Measurements from ENCODE around the gene EFNA5.

The EFNA5 gene

DNA sequence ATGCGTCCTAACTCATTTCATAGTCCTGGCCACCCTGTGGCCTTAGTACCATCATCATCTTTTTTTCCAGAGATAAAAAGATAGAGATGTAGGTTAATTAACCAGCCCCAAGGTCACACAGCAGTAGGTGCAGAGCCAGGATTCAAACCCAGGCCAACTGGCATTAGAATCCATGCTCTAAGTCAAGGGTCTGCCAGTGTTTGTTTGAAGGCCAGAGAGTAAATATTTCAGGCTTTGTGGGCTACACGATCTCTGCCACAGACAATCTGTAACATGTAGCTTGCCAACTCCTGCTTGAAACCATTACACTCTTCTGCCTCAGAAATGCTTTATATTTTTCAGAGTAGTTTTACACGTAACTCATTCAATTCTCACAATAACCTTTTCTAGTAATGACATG is 119.6 kb downstream of the EFNA5 start:
- WGBS (ENCODE audit: extremely low coverage, insufficient coverage, low lambda C conversion rate): no CpG with 5 or more reads among the region's 3 CpGs
- no peak overlapping the region for H3K4ac ChIP-seq (ENCODE audit: low read depth, low read length)
- H3K23ac ChIP-seq (ENCODE audit: low read length): no peak overlapping the region
- peaks cover 17% of the 10 kb centered on the region for H3K79me2 ChIP-seq (ENCODE audit: control insufficient read depth, insufficient read depth, low read length)
- no peak overlapping the region for H2BK15ac ChIP-seq (replicated peaks; ENCODE audit: low read depth)
- peaks cover 22% of the 10 kb centered on the region for H3K79me1 ChIP-seq (ENCODE audit: low read length)
- no peak overlapping the region for H2AK5ac ChIP-seq (ENCODE audit: low read length)
- no peak overlapping the region for H3K56ac ChIP-seq (ENCODE audit: low read length)
- no peak for DNase-seq
- H3K4me3 ChIP-seq (ENCODE audit: low read length): no peak overlapping the region
- H2BK5ac ChIP-seq (ENCODE audit: low read length): no peak overlapping the region
- H3K27me3 ChIP-seq (ENCODE audit: insufficient read depth, low read length, poor library complexity): no peaks in the 10 kb centered on the region
- no peaks in the 10 kb centered on the region for H3K36me3 ChIP-seq (ENCODE audit: control insufficient read depth, insufficient read depth, low read length)
- no peak overlapping the region for H3K4me2 ChIP-seq (ENCODE audit: low read length)
- H2BK120ac ChIP-seq (ENCODE audit: low read depth, low read length): no peak overlapping the region
- no peak overlapping the region for H3K9ac ChIP-seq (ENCODE audit: low read length)
- no peak overlapping the region for H4K5ac ChIP-seq (ENCODE audit: low read length)
- H4K8ac ChIP-seq (ENCODE audit: low read depth, low read length): no peak overlapping the region
- H3K27ac ChIP-seq (ENCODE audit: low read depth, low read length): no peak overlapping the region
- no peaks in the 10 kb centered on the region for H3K4me1 ChIP-seq (ENCODE audit: control insufficient read depth, low read depth, low read length)
- H3K18ac ChIP-seq (ENCODE audit: low read length): no peak overlapping the region

DNA sequence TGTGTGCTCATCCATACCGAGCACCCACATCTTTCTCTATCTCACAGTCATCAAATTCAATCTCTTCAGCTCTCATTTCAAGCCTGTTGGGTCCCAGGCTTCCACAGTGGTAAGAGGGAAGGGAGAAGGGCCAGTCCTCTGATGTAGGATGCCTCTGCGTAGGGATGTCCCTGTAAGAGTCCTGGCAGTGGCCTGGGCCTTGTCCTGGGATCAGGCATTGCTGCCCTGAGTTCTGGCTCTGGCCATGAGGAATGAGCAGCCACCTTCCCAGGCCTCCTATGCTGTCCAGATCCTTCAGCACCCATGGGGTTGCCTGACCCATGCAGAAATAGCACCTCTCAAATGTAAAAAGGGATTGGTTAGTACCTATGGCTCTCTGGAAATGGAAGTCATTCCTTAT is 121.2 kb downstream of the EFNA5 start:
- no peak overlapping the region for H2BK5ac ChIP-seq (ENCODE audit: low read length)
- no peaks in the 10 kb centered on the region for H3K36me3 ChIP-seq (ENCODE audit: control insufficient read depth, insufficient read depth, low read length)
- WGBS (ENCODE audit: extremely low coverage, insufficient coverage, low lambda C conversion rate): no CpG with 5 or more reads among the region's 2 CpGs
- no peak overlapping the region for H3K4me2 ChIP-seq (ENCODE audit: low read length)
- peaks cover 15% of the 10 kb centered on the region for H3K79me1 ChIP-seq (ENCODE audit: low read length)
- DNase-seq: no peak
- H3K9ac ChIP-seq (ENCODE audit: low read length): no peak overlapping the region
- no peak overlapping the region for H2BK15ac ChIP-seq (replicated peaks; ENCODE audit: low read depth)
- no peaks in the 10 kb centered on the region for H3K4me1 ChIP-seq (ENCODE audit: control insufficient read depth, low read depth, low read length)
- H4K5ac ChIP-seq (ENCODE audit: low read length): no peak overlapping the region
- no peak overlapping the region for H3K4ac ChIP-seq (ENCODE audit: low read depth, low read length)
- H3K56ac ChIP-seq (ENCODE audit: low read length): no peak overlapping the region
- peaks cover 11% of the 10 kb centered on the region for H3K79me2 ChIP-seq (ENCODE audit: control insufficient read depth, insufficient read depth, low read length)
- H2BK120ac ChIP-seq (ENCODE audit: low read depth, low read length): no peak overlapping the region
- H3K27ac ChIP-seq (ENCODE audit: low read depth, low read length): no peak overlapping the region
- H3K4me3 ChIP-seq (ENCODE audit: low read length): no peak overlapping the region
- no peaks in the 10 kb centered on the region for H3K27me3 ChIP-seq (ENCODE audit: insufficient read depth, low read length, poor library complexity)
- H2AK5ac ChIP-seq (ENCODE audit: low read length): no peak overlapping the region
- H3K18ac ChIP-seq (ENCODE audit: low read length): no peak overlapping the region
- no peak overlapping the region for H3K23ac ChIP-seq (ENCODE audit: low read length)
- H4K8ac ChIP-seq (ENCODE audit: low read depth, low read length): no peak overlapping the region

DNA sequence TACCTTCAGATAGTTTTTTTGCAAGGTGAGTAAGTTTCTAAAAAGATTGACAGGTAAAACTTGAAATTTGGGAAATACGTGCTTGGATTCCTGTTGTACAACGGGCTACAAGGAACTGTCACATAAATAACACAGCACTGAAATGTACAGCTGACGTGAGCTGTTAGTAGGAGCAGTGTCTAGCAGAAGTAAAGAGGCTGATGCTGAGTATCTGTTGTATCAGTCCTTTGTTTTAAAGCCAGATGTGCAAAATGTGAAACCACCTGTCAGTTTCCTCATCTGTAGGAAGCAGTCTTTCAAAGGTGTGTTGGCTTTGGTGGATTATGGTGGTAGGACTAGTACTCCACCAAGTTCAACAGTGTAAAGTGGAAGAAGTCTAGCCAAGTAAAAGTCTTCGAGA is 122.3 kb downstream of the EFNA5 start:
- Histone ChIP-seq H2BK120ac (ENCODE audit: low read depth, low read length) (no peak overlapping the region), H3K79me2 (ENCODE audit: control insufficient read depth, insufficient read depth, low read length) (peaks cover 11% of the 10 kb centered on the region), H3K23ac (ENCODE audit: low read length) (no peak overlapping the region), H3K79me1 (ENCODE audit: low read length) (peaks cover 15% of the 10 kb centered on the region), H3K4me2 (ENCODE audit: low read length) (no peak overlapping the region), H4K8ac (ENCODE audit: low read depth, low read length) (no peak overlapping the region), H3K4ac (ENCODE audit: low read depth, low read length) (no peak overlapping the region), H3K56ac (ENCODE audit: low read length) (no peak overlapping the region), H3K4me1 (ENCODE audit: control insufficient read depth, low read depth, low read length) (no peaks in the 10 kb centered on the region), H4K5ac (ENCODE audit: low read length) (no peak overlapping the region), H3K18ac (ENCODE audit: low read length) (no peak overlapping the region), H2BK15ac (replicated peaks; ENCODE audit: low read depth) (no peak overlapping the region), H3K27ac (ENCODE audit: low read depth, low read length) (no peak overlapping the region), H3K36me3 (ENCODE audit: control insufficient read depth, insufficient read depth, low read length) (no peaks in the 10 kb centered on the region), H3K27me3 (ENCODE audit: insufficient read depth, low read length, poor library complexity) (no peaks in the 10 kb centered on the region), H2AK5ac (ENCODE audit: low read length) (no peak overlapping the region), H3K9ac (ENCODE audit: low read length) (no peak overlapping the region), H2BK5ac (ENCODE audit: low read length) (no peak overlapping the region), H3K4me3 (ENCODE audit: low read length) (no peak overlapping the region)
- no peak for DNase-seq
- WGBS (ENCODE audit: extremely low coverage, insufficient coverage, low lambda C conversion rate): no CpG with 5 or more reads among the region's 4 CpGs

DNA sequence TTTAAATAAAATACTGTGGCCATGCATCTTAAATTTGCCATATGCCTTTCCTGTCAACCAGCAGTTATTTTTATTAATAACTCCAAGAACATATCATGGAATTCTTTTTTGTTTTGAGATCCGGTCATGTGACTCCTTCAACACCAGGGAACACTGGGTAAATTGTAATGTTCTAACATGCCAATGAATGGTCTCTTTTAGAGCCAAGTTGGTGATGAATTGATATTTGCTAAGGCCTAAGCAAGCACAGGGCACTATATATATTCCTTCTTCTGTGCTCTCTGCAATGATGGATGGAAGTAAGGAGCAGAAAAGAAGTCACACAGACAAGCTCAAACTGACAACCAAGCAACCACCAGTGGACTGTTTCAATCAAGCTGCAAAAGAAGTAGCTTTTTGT is 124.0 kb downstream of the EFNA5 start:
- WGBS (ENCODE audit: extremely low coverage, insufficient coverage, low lambda C conversion rate): no CpG with 5 or more reads among the region's 1 CpG
- Histone ChIP-seq H3K4me1 (ENCODE audit: control insufficient read depth, low read depth, low read length) (no peaks in the 10 kb centered on the region), H3K79me1 (ENCODE audit: low read length) (peaks cover 15% of the 10 kb centered on the region), H3K4ac (ENCODE audit: low read depth, low read length) (no peak overlapping the region), H3K4me3 (ENCODE audit: low read length) (no peak overlapping the region), H3K27me3 (ENCODE audit: insufficient read depth, low read length, poor library complexity) (no peaks in the 10 kb centered on the region), H2BK15ac (replicated peaks; ENCODE audit: low read depth) (no peak overlapping the region), H3K9ac (ENCODE audit: low read length) (no peak overlapping the region), H2AK5ac (ENCODE audit: low read length) (no peak overlapping the region), H4K5ac (ENCODE audit: low read length) (no peak overlapping the region), H3K23ac (ENCODE audit: low read length) (no peak overlapping the region), H3K4me2 (ENCODE audit: low read length) (no peak overlapping the region), H3K79me2 (ENCODE audit: control insufficient read depth, insufficient read depth, low read length) (peaks cover 8% of the 10 kb centered on the region), H2BK5ac (ENCODE audit: low read length) (no peak overlapping the region), H3K36me3 (ENCODE audit: control insufficient read depth, insufficient read depth, low read length) (no peaks in the 10 kb centered on the region), H3K18ac (ENCODE audit: low read length) (no peak overlapping the region), H2BK120ac (ENCODE audit: low read depth, low read length) (no peak overlapping the region), H3K56ac (ENCODE audit: low read length) (no peak overlapping the region), H3K27ac (ENCODE audit: low read depth, low read length) (no peak overlapping the region), H4K8ac (ENCODE audit: low read depth, low read length) (no peak overlapping the region)
- no peak for DNase-seq

DNA sequence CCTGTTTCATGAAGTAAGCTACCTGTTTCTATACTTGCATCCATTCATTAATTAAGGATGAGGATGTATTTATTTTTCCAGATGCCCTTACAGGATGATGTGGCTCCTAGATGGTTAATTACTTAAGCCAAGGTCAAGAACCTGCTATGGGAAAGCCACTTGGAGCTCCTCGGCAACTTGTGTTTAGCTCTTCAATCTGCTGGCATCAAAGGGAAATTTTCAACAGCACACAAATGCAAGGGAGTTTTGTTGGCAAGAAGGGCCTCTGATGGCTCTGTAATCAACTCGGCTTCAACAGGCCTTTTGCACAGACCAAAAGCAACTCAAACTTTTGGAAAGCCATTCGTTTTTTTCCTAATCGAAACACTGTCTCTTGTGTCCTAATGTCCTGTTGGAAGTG is 125.3 kb downstream of the EFNA5 start:
- H2BK15ac ChIP-seq (replicated peaks; ENCODE audit: low read depth): no peak overlapping the region

DNA sequence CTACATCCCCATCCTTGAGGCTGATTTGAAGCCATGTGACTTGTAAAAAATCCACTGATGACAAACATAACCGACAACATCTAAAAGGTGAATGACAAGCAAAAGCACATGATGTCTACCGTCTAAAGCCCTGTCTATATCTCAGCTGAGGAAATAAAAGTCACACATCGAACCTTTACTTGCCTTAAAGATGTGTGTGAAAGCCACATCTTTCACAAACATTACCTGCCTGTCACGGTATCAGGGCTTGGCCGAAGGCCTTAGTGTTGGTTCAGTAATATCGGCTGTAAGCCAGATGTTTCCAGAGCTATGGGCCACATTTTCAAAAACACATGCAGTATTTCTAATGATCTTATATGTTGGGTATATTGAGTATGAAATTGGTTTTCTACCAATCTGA is 125.8 kb downstream of the EFNA5 start:
- Histone ChIP-seq H4K8ac (ENCODE audit: low read depth, low read length) (no peak overlapping the region), H3K27ac (ENCODE audit: low read depth, low read length) (no peak overlapping the region), H3K27me3 (ENCODE audit: insufficient read depth, low read length, poor library complexity) (no peaks in the 10 kb centered on the region), H3K18ac (ENCODE audit: low read length) (no peak overlapping the region), H3K79me2 (ENCODE audit: control insufficient read depth, insufficient read depth, low read length) (peaks cover 7% of the 10 kb centered on the region), H3K4me2 (ENCODE audit: low read length) (no peak overlapping the region), H2BK120ac (ENCODE audit: low read depth, low read length) (no peak overlapping the region), H3K36me3 (ENCODE audit: control insufficient read depth, insufficient read depth, low read length) (no peaks in the 10 kb centered on the region), H3K9ac (ENCODE audit: low read length) (no peak overlapping the region), H2BK5ac (ENCODE audit: low read length) (no peak overlapping the region), H3K4me1 (ENCODE audit: control insufficient read depth, low read depth, low read length) (peaks cover under 1% of the 10 kb centered on the region), H3K56ac (ENCODE audit: low read length) (no peak overlapping the region), H3K79me1 (ENCODE audit: low read length) (peaks cover 15% of the 10 kb centered on the region), H3K4ac (ENCODE audit: low read depth, low read length) (no peak overlapping the region), H4K5ac (ENCODE audit: low read length) (no peak overlapping the region), H2AK5ac (ENCODE audit: low read length) (no peak overlapping the region), H3K23ac (ENCODE audit: low read length) (no peak overlapping the region), H2BK15ac (replicated peaks; ENCODE audit: low read depth) (no peak overlapping the region), H3K4me3 (ENCODE audit: low read length) (no peak overlapping the region)
- no peak for DNase-seq
- WGBS (ENCODE audit: extremely low coverage, insufficient coverage, low lambda C conversion rate): no CpG with 5 or more reads among the region's 6 CpGs

More for the DNA sequence above, 125.3 kb downstream of the EFNA5 start:
- no peak for DNase-seq
- H2BK120ac ChIP-seq (ENCODE audit: low read depth, low read length): no peak overlapping the region
- H3K4me2 ChIP-seq (ENCODE audit: low read length): no peak overlapping the region
- H2AK5ac ChIP-seq (ENCODE audit: low read length): no peak overlapping the region
- H3K56ac ChIP-seq (ENCODE audit: low read length): no peak overlapping the region
- H4K8ac ChIP-seq (ENCODE audit: low read depth, low read length): no peak overlapping the region
- no peaks in the 10 kb centered on the region for H3K4me1 ChIP-seq (ENCODE audit: control insufficient read depth, low read depth, low read length)
- H3K4ac ChIP-seq (ENCODE audit: low read depth, low read length): no peak overlapping the region
- H3K36me3 ChIP-seq (ENCODE audit: control insufficient read depth, insufficient read depth, low read length): no peaks in the 10 kb centered on the region
- WGBS (ENCODE audit: extremely low coverage, insufficient coverage, low lambda C conversion rate): no CpG with 5 or more reads among the region's 4 CpGs
- no peak overlapping the region for H3K4me3 ChIP-seq (ENCODE audit: low read length)
- no peak overlapping the region for H3K18ac ChIP-seq (ENCODE audit: low read length)
- H3K27me3 ChIP-seq (ENCODE audit: insufficient read depth, low read length, poor library complexity): no peaks in the 10 kb centered on the region
- no peak overlapping the region for H3K27ac ChIP-seq (ENCODE audit: low read depth, low read length)
- H3K9ac ChIP-seq (ENCODE audit: low read length): no peak overlapping the region
- no peak overlapping the region for H2BK5ac ChIP-seq (ENCODE audit: low read length)
- H3K23ac ChIP-seq (ENCODE audit: low read length): no peak overlapping the region
- no peak overlapping the region for H4K5ac ChIP-seq (ENCODE audit: low read length)
- H3K79me1 ChIP-seq (ENCODE audit: low read length): peaks cover 15% of the 10 kb centered on the region
- peaks cover 7% of the 10 kb centered on the region for H3K79me2 ChIP-seq (ENCODE audit: control insufficient read depth, insufficient read depth, low read length)

Data from mesendoderm (in vitro differentiated cells).